IPS-20b (cell line): ENCODE results near the gene OR5B12.

Source experiments
- H3K27ac ChIP-seq: one replicate; pipeline ENCODE4 v1.5.1; 2013; ENCODE audit warnings: low read length
- H3K27me3 ChIP-seq: 2 replicates; pipeline ENCODE4 v1.6.1; 2013; ENCODE audit warnings: mild to moderate bottlenecking, low read length, inconsistent platforms; ENCODE audit not compliant: insufficient read depth
- H3K36me3 ChIP-seq: 2 replicates; pipeline ENCODE4 v1.6.1; 2013; ENCODE audit warnings: low read depth, mild to moderate bottlenecking, inconsistent platforms, low read length, moderate library complexity; ENCODE audit not compliant: insufficient read depth
- H3K4me1 ChIP-seq: 2 replicates; pipeline ENCODE4 v1.6.1; 2013; ENCODE audit warnings: mild to moderate bottlenecking, control low read depth, inconsistent platforms, low read length, moderate library complexity; ENCODE audit not compliant: insufficient read depth
- H3K4me3 ChIP-seq: 2 replicates; pipeline ENCODE4 v1.5.1; 2013; ENCODE audit warnings: mild to moderate bottlenecking, low read length, inconsistent platforms
- H3K9ac ChIP-seq: 2 replicates; pipeline ENCODE4 v1.6.1; 2013; ENCODE audit warnings: low read depth, mild to moderate bottlenecking, inconsistent platforms, low read length, moderate library complexity
- H3K9me3 ChIP-seq: 2 replicates; pipeline ENCODE4 v1.6.1; 2013; ENCODE audit warnings: mild to moderate bottlenecking, low read depth, low read length, inconsistent platforms; ENCODE audit not compliant: insufficient read depth

OR5B12 gene

GRCh38 chr11:58442136-58442535 is at the start of gene OR5B12:
Gene OR5B12 (minus strand): TSS chr11:58442236. CDS start chr11:58440151, 2,085 bp downstream.
- peaks cover 7% of the 10 kb centered on the region; the same call in 1 of the 2 replicates for H3K9me3 ChIP-seq
- H3K4me1 ChIP-seq = no peaks in the 10 kb centered on the region; the same call in 1 of the 2 replicates
- no peaks in the 10 kb centered on the region for H3K36me3 ChIP-seq
- H3K4me3 ChIP-seq = no peak within 1 kb of the TSS
- no peak within 1 kb of the TSS for H3K9ac ChIP-seq
- no peak within 1 kb of the TSS for H3K27ac ChIP-seq
- no peaks in the 10 kb centered on the region for H3K27me3 ChIP-seq

- H3K9ac ChIP-seq = no peak overlapping the region
- H3K9me3 ChIP-seq = no peaks in the 10 kb centered on the region
- H3K4me3 ChIP-seq = no peak overlapping the region
- H3K4me1 ChIP-seq = no peaks in the 10 kb centered on the region
- H3K27ac ChIP-seq = no peak overlapping the region
- no peaks in the 10 kb centered on the region for H3K27me3 ChIP-seq
- H3K36me3 ChIP-seq = no peaks in the 10 kb centered on the region
These were observed 48.8 kb upstream of the OR5B12 start for GRCh38 chr11:58490827-58491226.

- H3K4me1 ChIP-seq = no peaks in the 10 kb centered on the region
- H3K27me3 ChIP-seq = no peaks in the 10 kb centered on the region
- H3K9ac ChIP-seq = no peak overlapping the region
- no peak overlapping the region for H3K27ac ChIP-seq
- H3K9me3 ChIP-seq = no peaks in the 10 kb centered on the region
- H3K4me3 ChIP-seq = no peak overlapping the region
- H3K36me3 ChIP-seq = no peaks in the 10 kb centered on the region
These were observed 45.1 kb upstream of the OR5B12 start for GRCh38 chr11:58487170-58487569.

- H3K27ac ChIP-seq = no peak overlapping the region
- H3K9me3 ChIP-seq = no peaks in the 10 kb centered on the region
- H3K4me1 ChIP-seq = no peaks in the 10 kb centered on the region
- no peak overlapping the region for H3K9ac ChIP-seq
- no peaks in the 10 kb centered on the region for H3K36me3 ChIP-seq
- H3K4me3 ChIP-seq = no peak overlapping the region
- no peaks in the 10 kb centered on the region for H3K27me3 ChIP-seq
These were observed 43.9 kb upstream of the OR5B12 start for GRCh38 chr11:58485961-58486360.

- peaks cover 35% of the 10 kb centered on the region; the same call in 1 of the 2 replicates for H3K9me3 ChIP-seq
- no peaks in the 10 kb centered on the region for H3K4me1 ChIP-seq
- no peak overlapping the region for H3K27ac ChIP-seq
- H3K4me3 ChIP-seq = no peak overlapping the region
- no peaks in the 10 kb centered on the region for H3K27me3 ChIP-seq
- no peaks in the 10 kb centered on the region for H3K36me3 ChIP-seq
- no peak overlapping the region for H3K9ac ChIP-seq
These were observed 29.9 kb upstream of the OR5B12 start for GRCh38 chr11:58471892-58472291.

GRCh38 chr11:58466293-58466692 is 24.3 kb upstream of the OR5B12 start:
- H3K27me3 ChIP-seq = no peaks in the 10 kb centered on the region
- no peaks in the 10 kb centered on the region for H3K36me3 ChIP-seq
- H3K27ac ChIP-seq = no peak overlapping the region
- H3K4me1 ChIP-seq = no peaks in the 10 kb centered on the region
- H3K9me3 ChIP-seq = peaks cover 22% of the 10 kb centered on the region; the same call in 1 of the 2 replicates
- no peak overlapping the region for H3K4me3 ChIP-seq
- H3K9ac ChIP-seq = no peak overlapping the region

GRCh38 chr11:58465690-58466089 is 23.7 kb upstream of the OR5B12 start:
- Histone ChIP-seq H3K9me3 (peaks cover 17% of the 10 kb centered on the region; the same call in 1 of the 2 replicates), H3K4me3 (no peak overlapping the region), H3K9ac (no peak overlapping the region), H3K36me3 (no peaks in the 10 kb centered on the region), H3K4me1 (no peaks in the 10 kb centered on the region), H3K27me3 (no peaks in the 10 kb centered on the region), H3K27ac (no peak overlapping the region)

- no peak overlapping the region for H3K4me3 ChIP-seq
- H3K9ac ChIP-seq = no peak overlapping the region
- no peaks in the 10 kb centered on the region for H3K4me1 ChIP-seq
- H3K9me3 ChIP-seq = no peaks in the 10 kb centered on the region
- H3K36me3 ChIP-seq = no peaks in the 10 kb centered on the region
- no peak overlapping the region for H3K27ac ChIP-seq
- H3K27me3 ChIP-seq = no peaks in the 10 kb centered on the region
These were observed 9.5 kb upstream of the OR5B12 start for GRCh38 chr11:58451585-58451984.

- Histone ChIP-seq H3K27ac (no peak overlapping the region), H3K4me1 (no peaks in the 10 kb centered on the region)
These were observed 4.3 kb upstream of the OR5B12 start for GRCh38 chr11:58446294-58446693.

GRCh38 chr11:58444300-58444699 is 2.3 kb upstream of the OR5B12 start:
- Histone ChIP-seq H3K4me3 (no peak overlapping the region), H3K27ac (no peak overlapping the region), H3K9me3 (peaks cover 7% of the 10 kb centered on the region; the same call in 1 of the 2 replicates), H3K9ac (no peak overlapping the region), H3K27me3 (no peaks in the 10 kb centered on the region), H3K36me3 (no peaks in the 10 kb centered on the region), H3K4me1 (no peaks in the 10 kb centered on the region)

More at GRCh38 chr11:58446294-58446693, 4.3 kb upstream of the OR5B12 start:
- Histone ChIP-seq H3K4me3 (no peak overlapping the region), H3K9me3 (peaks cover 7% of the 10 kb centered on the region; the same call in 1 of the 2 replicates), H3K27me3 (no peaks in the 10 kb centered on the region), H3K9ac (no peak overlapping the region), H3K36me3 (no peaks in the 10 kb centered on the region)

- Histone ChIP-seq H3K9me3 (no peaks in the 10 kb centered on the region), H3K27me3 (no peaks in the 10 kb centered on the region), H3K27ac (no peak overlapping the region), H3K9ac (no peak overlapping the region), H3K4me3 (no peak overlapping the region), H3K36me3 (no peaks in the 10 kb centered on the region), H3K4me1 (no peaks in the 10 kb centered on the region; the same call in 1 of the 2 replicates)
These were observed 3.5 kb downstream of the OR5B12 start for GRCh38 chr11:58438486-58438885.

GRCh38 chr11:58434217-58434616 is 7.8 kb downstream of the OR5B12 start:
- Histone ChIP-seq H3K36me3 (no peaks in the 10 kb centered on the region), H3K4me1 (no peaks in the 10 kb centered on the region; the same call in 1 of the 2 replicates), H3K9ac (no peak overlapping the region), H3K27me3 (no peaks in the 10 kb centered on the region), H3K27ac (no peak overlapping the region), H3K9me3 (no peaks in the 10 kb centered on the region), H3K4me3 (no peak overlapping the region)
